Mesendoderm (in vitro differentiated cells): ENCODE data around the gene UTS2B.

Experiments
- DNase-seq: peaks from one replicate; pipeline ENCODE4 v3.0.0; 2013
- H2AK5ac ChIP-seq: 2 replicates; pipeline ENCODE4 v1.6.1; 2013; ENCODE audit warnings: low read length, inconsistent platforms
- H2BK120ac ChIP-seq: 2 replicates; pipeline ENCODE4 v1.6.1; 2013; ENCODE audit warnings: low read depth, mild to moderate bottlenecking, low read length, moderate library complexity, mixed read lengths
- H2BK15ac ChIP-seq: replicated peaks from 2 replicates; pipeline ENCODE4 v1.6.1; 2013; ENCODE audit warnings: low read depth, mild to moderate bottlenecking, moderate library complexity
- H2BK5ac ChIP-seq: 2 replicates; pipeline ENCODE4 v1.6.1; 2013; ENCODE audit warnings: low read length, inconsistent platforms
- H3K18ac ChIP-seq: 2 replicates; pipeline ENCODE4 v1.6.1; 2013; ENCODE audit warnings: mild to moderate bottlenecking, low read length, mixed read lengths
- H3K23ac ChIP-seq: one replicate; pipeline ENCODE4 v1.6.1; 2013; ENCODE audit warnings: low read length
- H3K27ac ChIP-seq: 2 replicates; pipeline ENCODE4 v1.5.1; 2013; ENCODE audit warnings: low read depth, mild to moderate bottlenecking, inconsistent platforms, low read length, moderate library complexity
- H3K27me3 ChIP-seq: 2 replicates; pipeline ENCODE4 v1.6.1; 2013; ENCODE audit warnings: low read length, control low read depth, mild to moderate bottlenecking, inconsistent platforms; ENCODE audit not compliant: insufficient read depth, poor library complexity
- H3K36me3 ChIP-seq: 2 replicates; pipeline ENCODE4 v1.6.1; 2013; ENCODE audit warnings: low read length, inconsistent platforms; ENCODE audit not compliant: control insufficient read depth, insufficient read depth
- H3K4ac ChIP-seq: one replicate; pipeline ENCODE4 v1.6.1; 2013; ENCODE audit warnings: low read depth, mild to moderate bottlenecking, low read length, moderate library complexity
- H3K4me1 ChIP-seq: 2 replicates; pipeline ENCODE4 v1.6.1; 2013; ENCODE audit warnings: low read depth, low read length, inconsistent platforms; ENCODE audit not compliant: control insufficient read depth
- H3K4me2 ChIP-seq: 2 replicates; pipeline ENCODE4 v1.6.1; 2013; ENCODE audit warnings: low read length
- H3K4me3 ChIP-seq: 2 replicates; pipeline ENCODE4 v1.5.1; 2013; ENCODE audit warnings: mild to moderate bottlenecking, low read length
- H3K56ac ChIP-seq: one replicate; pipeline ENCODE4 v1.6.1; 2013; ENCODE audit warnings: low read length
- H3K79me1 ChIP-seq: 2 replicates; pipeline ENCODE4 v1.6.1; 2013; ENCODE audit warnings: low read length, inconsistent platforms
- H3K79me2 ChIP-seq: 2 replicates; pipeline ENCODE4 v1.6.1; 2013; ENCODE audit warnings: mild to moderate bottlenecking, low read length; ENCODE audit not compliant: control insufficient read depth, insufficient read depth
- H3K9ac ChIP-seq: 2 replicates; pipeline ENCODE4 v1.6.1; 2013; ENCODE audit warnings: low read length, inconsistent platforms
- H4K5ac ChIP-seq: one replicate; pipeline ENCODE4 v1.6.1; 2013; ENCODE audit warnings: low read length
- H4K8ac ChIP-seq: one replicate; pipeline ENCODE4 v1.6.1; 2013; ENCODE audit warnings: low read depth, mild to moderate bottlenecking, control low read depth, low read length, moderate library complexity
- WGBS: extraction: QIAGEN DNeasy Blood & Tissue Kit; methylation state at CpG from one replicate; pipeline ENCODE4 v1.1.7; 2013; ENCODE audit warnings: low lambda C conversion rate, missing lambda C conversion rate; ENCODE audit not compliant: insufficient coverage; ENCODE audit errors: extremely low coverage; 5-methylcytosine and 5-hydroxymethylcytosine counted together

Gene UTS2B

DNA sequence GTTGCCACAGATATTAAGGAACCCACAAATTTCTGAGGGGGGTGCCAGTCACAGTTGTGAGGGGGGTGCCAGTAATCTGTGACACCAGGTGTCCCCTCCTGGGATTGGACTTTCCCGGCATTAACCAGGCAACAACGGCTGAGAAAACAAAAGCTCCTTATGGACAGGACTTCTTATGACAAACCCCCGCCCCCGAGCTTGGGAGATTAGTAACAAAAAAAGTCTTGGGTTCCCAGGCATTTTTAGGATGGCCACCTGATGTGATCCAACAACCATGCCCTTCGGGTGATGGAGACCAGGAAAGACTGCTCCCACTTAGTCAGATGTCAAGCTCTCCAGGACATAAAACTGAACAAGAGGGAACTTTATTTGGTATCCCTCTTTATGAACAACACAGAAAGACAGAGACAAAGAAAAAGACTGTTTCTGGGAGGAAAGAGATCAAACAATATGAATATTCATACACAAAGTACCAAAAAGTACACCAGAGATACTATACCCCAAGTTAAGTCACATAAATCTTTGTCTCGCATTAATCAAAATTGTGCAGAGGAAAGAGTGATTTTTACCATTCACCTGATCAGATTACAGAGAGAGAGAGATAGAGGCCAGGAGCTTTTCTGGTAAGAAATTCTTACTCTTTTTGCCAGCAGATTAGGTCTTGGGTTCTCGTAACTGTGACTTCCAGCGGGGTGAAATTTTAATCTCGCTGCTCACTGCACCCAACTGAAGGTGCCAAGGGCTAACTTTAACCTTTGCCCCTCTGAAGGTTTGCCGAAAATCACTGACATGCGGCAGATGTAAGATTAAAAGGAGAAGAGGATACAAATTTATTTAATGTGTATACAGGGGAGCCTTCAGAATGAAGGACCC, 69.7 kb downstream of the UTS2B start:
- Histone ChIP-seq H3K79me2 (no peaks in the 10 kb centered on the region), H3K27me3 (no peaks in the 10 kb centered on the region), H2AK5ac (no peak overlapping the region), H4K5ac (no peak overlapping the region), H3K4me3 (no peak overlapping the region), H2BK120ac (no peak overlapping the region), H3K4me1 (no peaks in the 10 kb centered on the region), H3K56ac (no peak overlapping the region), H3K4ac (peak overlapping the region; percentile 55), H4K8ac (no peak overlapping the region), H3K9ac (no peak overlapping the region), H3K36me3 (no peaks in the 10 kb centered on the region), H2BK5ac (no peak overlapping the region), H3K4me2 (no peak overlapping the region), H3K27ac (no peak overlapping the region), H3K23ac (no peak overlapping the region), H3K18ac (peak overlapping the region; percentile 8), H3K79me1 (no peaks in the 10 kb centered on the region), H2BK15ac (no peak overlapping the region)
- no CpG with 5 or more reads among the region's 11 CpGs for WGBS
- no peak for DNase-seq

DNA sequence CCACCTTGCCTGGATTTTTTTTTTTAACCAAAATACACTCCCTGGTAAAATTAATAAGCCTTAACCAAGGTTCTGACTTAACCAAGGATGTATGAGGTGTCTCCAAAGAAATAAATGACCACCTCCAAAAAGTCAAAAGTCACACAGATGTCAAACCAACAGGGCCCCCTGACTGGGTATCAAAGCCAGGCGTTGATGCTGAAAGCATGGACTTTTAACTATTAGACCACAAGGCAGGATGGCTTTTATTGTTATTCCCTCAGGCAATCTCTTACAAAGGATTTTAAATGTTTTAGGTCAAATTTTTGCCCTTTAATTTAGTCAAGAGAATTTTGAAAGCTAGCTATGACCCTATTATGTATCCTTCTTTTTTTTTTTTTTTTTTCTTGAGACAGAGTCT, 70.8 kb downstream of the UTS2B start:
- Histone ChIP-seq H3K56ac (no peak overlapping the region), H3K4ac (no peak overlapping the region), H3K4me3 (no peak overlapping the region), H3K23ac (no peak overlapping the region), H2AK5ac (no peak overlapping the region), H3K4me1 (no peaks in the 10 kb centered on the region), H2BK5ac (no peak overlapping the region), H3K18ac (no peak overlapping the region), H3K9ac (no peak overlapping the region), H3K27ac (no peak overlapping the region), H4K8ac (no peak overlapping the region), H3K27me3 (no peaks in the 10 kb centered on the region), H3K36me3 (no peaks in the 10 kb centered on the region), H2BK15ac (no peak overlapping the region), H3K79me1 (no peaks in the 10 kb centered on the region), H3K79me2 (no peaks in the 10 kb centered on the region), H4K5ac (no peak overlapping the region), H3K4me2 (no peak overlapping the region), H2BK120ac (no peak overlapping the region)
- no CpG with 5 or more reads among the region's 1 CpG for WGBS
- no peak for DNase-seq

DNA sequence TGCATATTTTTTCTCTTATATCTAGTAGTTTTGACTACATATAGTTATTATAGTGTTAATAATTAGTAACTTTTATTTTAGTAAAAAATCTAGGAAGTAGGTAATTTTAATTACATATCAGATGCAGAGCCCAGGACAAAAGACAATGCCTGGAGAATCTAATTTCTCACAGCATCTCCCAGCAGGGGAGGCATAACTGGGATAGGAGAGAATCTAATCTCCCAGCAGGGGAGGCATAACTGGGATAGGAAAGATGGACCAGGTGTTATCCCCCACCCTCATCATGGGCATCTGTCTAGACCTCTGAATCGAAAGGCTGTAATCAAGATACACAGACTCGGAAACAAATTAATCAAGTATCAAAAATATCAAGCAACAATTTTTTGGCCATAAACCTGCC, 73.0 kb downstream of the UTS2B start:
- H2AK5ac ChIP-seq: no peak overlapping the region
- no peak overlapping the region for H2BK120ac ChIP-seq
- no peak overlapping the region for H2BK5ac ChIP-seq
- no peak overlapping the region for H3K4ac ChIP-seq
- no CpG with 5 or more reads among the region's 2 CpGs for WGBS
- no peaks in the 10 kb centered on the region for H3K4me1 ChIP-seq
- H3K4me3 ChIP-seq: no peak overlapping the region
- H3K4me2 ChIP-seq: no peak overlapping the region
- H3K9ac ChIP-seq: no peak overlapping the region
- no peaks in the 10 kb centered on the region for H3K79me2 ChIP-seq
- no peaks in the 10 kb centered on the region for H3K27me3 ChIP-seq
- H3K56ac ChIP-seq: no peak overlapping the region
- no peak overlapping the region for H4K8ac ChIP-seq
- H3K18ac ChIP-seq: no peak overlapping the region
- H3K36me3 ChIP-seq: no peaks in the 10 kb centered on the region
- H3K23ac ChIP-seq: no peak overlapping the region
- peak; percentile 60 for DNase-seq
- no peak overlapping the region for H4K5ac ChIP-seq
- no peaks in the 10 kb centered on the region for H3K79me1 ChIP-seq
- no peak overlapping the region for H2BK15ac ChIP-seq
- H3K27ac ChIP-seq: no peak overlapping the region

DNA sequence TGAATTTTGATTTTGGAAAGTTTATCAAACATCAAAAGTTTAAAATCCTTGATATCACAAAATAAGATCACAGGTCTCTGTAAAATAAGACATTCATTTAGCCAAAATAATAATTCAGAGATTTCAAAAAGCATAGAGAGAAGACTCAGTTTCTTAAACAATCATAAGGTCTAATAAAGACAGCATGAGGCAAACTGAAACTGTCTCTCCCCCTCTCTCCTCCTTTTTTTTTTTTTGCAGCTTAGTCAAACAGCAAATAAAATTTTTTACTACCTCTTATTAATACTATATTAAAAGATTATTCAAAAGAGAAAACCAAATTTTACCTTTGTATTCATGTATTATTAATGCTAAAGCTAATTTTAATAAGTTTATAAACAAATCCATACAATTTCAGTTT, 73.9 kb downstream of the UTS2B start:
- Histone ChIP-seq H3K27me3 (no peaks in the 10 kb centered on the region), H3K79me1 (no peaks in the 10 kb centered on the region), H3K9ac (no peak overlapping the region), H3K36me3 (no peaks in the 10 kb centered on the region), H3K56ac (no peak overlapping the region), H2AK5ac (no peak overlapping the region), H3K4me1 (no peaks in the 10 kb centered on the region), H3K4me2 (no peak overlapping the region), H3K18ac (no peak overlapping the region), H2BK15ac (no peak overlapping the region), H2BK5ac (no peak overlapping the region), H3K4ac (no peak overlapping the region), H3K79me2 (no peaks in the 10 kb centered on the region), H3K27ac (no peak overlapping the region), H4K8ac (no peak overlapping the region), H4K5ac (no peak overlapping the region), H3K23ac (no peak overlapping the region), H2BK120ac (no peak overlapping the region), H3K4me3 (no peak overlapping the region)
- no peak for DNase-seq

DNA sequence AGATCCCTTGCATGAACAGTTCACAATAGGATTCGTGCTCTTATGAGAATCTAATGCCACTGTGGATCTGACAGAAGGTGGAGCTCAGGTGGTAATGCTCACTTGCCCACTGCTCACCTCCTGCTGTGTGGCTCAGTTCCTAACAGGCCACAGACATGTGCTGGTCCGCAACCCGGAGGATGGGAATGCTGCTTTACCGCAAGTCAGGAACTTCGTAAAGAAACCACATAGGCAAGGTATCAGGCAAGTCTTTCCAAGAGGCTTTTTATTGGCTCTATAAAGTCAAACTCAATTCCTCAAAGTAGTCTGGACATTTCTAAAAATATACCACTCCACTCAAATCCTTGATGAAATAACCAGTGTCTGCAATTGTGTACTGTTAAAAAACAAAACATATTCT, 75.2 kb downstream of the UTS2B start:
- H4K5ac ChIP-seq: no peak overlapping the region
- no peak overlapping the region for H3K4ac ChIP-seq
- no peak overlapping the region for H3K23ac ChIP-seq
- no peak overlapping the region for H3K4me2 ChIP-seq
- H3K79me2 ChIP-seq: no peaks in the 10 kb centered on the region
- no peaks in the 10 kb centered on the region for H3K79me1 ChIP-seq
- H3K18ac ChIP-seq: no peak overlapping the region
- no peaks in the 10 kb centered on the region for H3K36me3 ChIP-seq
- no peak overlapping the region for H4K8ac ChIP-seq
- H3K56ac ChIP-seq: no peak overlapping the region
- H3K27ac ChIP-seq: no peak overlapping the region
- H3K9ac ChIP-seq: no peak overlapping the region
- H3K4me3 ChIP-seq: no peak overlapping the region
- H3K4me1 ChIP-seq: no peaks in the 10 kb centered on the region
- no peak overlapping the region for H2AK5ac ChIP-seq
- H2BK120ac ChIP-seq: no peak overlapping the region
- H3K27me3 ChIP-seq: no peaks in the 10 kb centered on the region
- DNase-seq: no peak
- no CpG with 5 or more reads among the region's 5 CpGs for WGBS
- H2BK5ac ChIP-seq: no peak overlapping the region
- H2BK15ac ChIP-seq: no peak overlapping the region
